ENCODE data around the gene CXCL1. TPM values are rescaled to one million over a fixed set of nuclear protein-coding genes. Genes with fewer than 3 reads are reported as not detected.

Gene CXCL1
- 0.29 and 4.7 TPM in 2 replicates for total RNA-seq

GRCh38 chr4:73869130-73870055, at the start of gene CXCL1:
Gene CXCL1 (plus strand): TSS chr4:73869393. CDS start chr4:73869471, 78 bp downstream.
- H2AFZ ChIP-seq (ENCODE audit: low read length), result peak within 1 kb of the TSS; percentile 86
- no peaks in the 10 kb centered on the region for H3K36me3 ChIP-seq (ENCODE audit: insufficient read depth, low read length)
- H3K79me2 ChIP-seq (ENCODE audit: insufficient read depth, low read length), result no peaks in the 10 kb centered on the region
- peak within 1 kb of the TSS; percentile 74 for H3K4me3 ChIP-seq (ENCODE audit: insufficient read depth, low read length)
- H4K20me1 ChIP-seq (ENCODE audit: insufficient read depth, low read length), result no peaks in the 10 kb centered on the region
- peaks cover 10% of the 10 kb centered on the region for H3K4me1 ChIP-seq (ENCODE audit: insufficient read depth, low read length)
- no peaks in the 10 kb centered on the region for H3K9me3 ChIP-seq (ENCODE audit: low read depth, low read length)
- H3K27ac ChIP-seq (ENCODE audit: low read depth, low read length), result no peak within 1 kb of the TSS
- H3K4me2 ChIP-seq (ENCODE audit: insufficient read depth, low read length), result peak within 1 kb of the TSS; percentile 91
- H3K27me3 ChIP-seq (ENCODE audit: insufficient read depth, low read length), result no peaks in the 10 kb centered on the region
- DNase-seq (ENCODE audit: insufficient read length, low spot score, missing footprints), result peak; percentile 85
- TF ChIP-seq CTCF (IDR thresholded peaks at IDR 0.05; ENCODE audit: extremely low read depth, low read depth, low read length), result no peak

DNA sequence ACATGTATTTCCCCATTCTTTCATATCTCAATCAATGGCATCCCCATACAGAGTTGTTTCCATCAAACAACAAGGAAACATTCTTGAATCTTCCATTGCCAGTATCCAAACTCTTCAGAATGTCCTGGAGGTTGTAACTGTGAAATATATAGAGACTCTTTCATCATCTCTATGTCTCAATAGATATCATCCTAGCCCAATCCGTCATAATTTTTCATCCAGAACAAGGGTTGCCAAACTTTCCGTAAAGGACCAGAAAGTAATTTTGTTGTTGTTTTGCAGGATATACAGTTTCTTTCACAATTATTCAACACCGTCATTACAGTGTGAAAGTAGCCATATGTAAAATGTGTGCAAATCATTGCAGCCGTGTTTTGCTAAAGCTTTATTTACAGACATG, 47.9 kb upstream of the CXCL1 start:
- H3K27ac ChIP-seq (ENCODE audit: low read depth, low read length), result no peak overlapping the region
- no peaks in the 10 kb centered on the region for H3K79me2 ChIP-seq (ENCODE audit: insufficient read depth, low read length)
- H3K4me1 ChIP-seq (ENCODE audit: insufficient read depth, low read length), result peaks cover 3% of the 10 kb centered on the region
- no peak for DNase-seq (ENCODE audit: insufficient read length, low spot score, missing footprints)
- no peak overlapping the region for H3K4me2 ChIP-seq (ENCODE audit: insufficient read depth, low read length)
- no peaks in the 10 kb centered on the region for H3K9me3 ChIP-seq (ENCODE audit: low read depth, low read length)
- no peaks in the 10 kb centered on the region for H4K20me1 ChIP-seq (ENCODE audit: insufficient read depth, low read length)
- no peak overlapping the region for H3K4me3 ChIP-seq (ENCODE audit: insufficient read depth, low read length)
- H2AFZ ChIP-seq (ENCODE audit: low read length), result no peak overlapping the region
- no peaks in the 10 kb centered on the region for H3K27me3 ChIP-seq (ENCODE audit: insufficient read depth, low read length)
- no peak for TF ChIP-seq CTCF (IDR thresholded peaks at IDR 0.05; ENCODE audit: extremely low read depth, low read depth, low read length)
- H3K36me3 ChIP-seq (ENCODE audit: insufficient read depth, low read length), result no peaks in the 10 kb centered on the region

DNA sequence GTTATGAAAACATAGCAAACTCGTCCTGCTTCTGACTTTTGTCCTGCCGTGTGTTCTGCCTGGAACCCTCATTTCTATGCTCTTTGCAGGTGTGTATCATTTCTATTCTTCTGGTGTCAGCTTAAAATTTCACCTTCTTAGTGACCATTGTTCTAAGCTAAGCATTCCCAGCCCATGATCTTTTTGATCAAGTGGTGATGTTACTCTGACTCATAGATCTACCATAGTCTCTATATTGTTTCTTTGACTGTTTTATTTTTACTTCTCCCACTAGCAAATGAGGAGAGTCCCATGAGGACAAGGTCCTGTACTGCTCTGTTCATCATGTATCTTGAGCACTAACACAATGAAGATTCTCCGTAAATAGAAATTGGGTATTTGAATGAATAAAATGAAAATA, 46.8 kb upstream of the CXCL1 start:
- no peaks in the 10 kb centered on the region for H4K20me1 ChIP-seq (ENCODE audit: insufficient read depth, low read length)
- no peaks in the 10 kb centered on the region for H3K4me1 ChIP-seq (ENCODE audit: insufficient read depth, low read length)
- no peaks in the 10 kb centered on the region for H3K79me2 ChIP-seq (ENCODE audit: insufficient read depth, low read length)
- DNase-seq (ENCODE audit: insufficient read length, low spot score, missing footprints), result no peak
- no peaks in the 10 kb centered on the region for H3K36me3 ChIP-seq (ENCODE audit: insufficient read depth, low read length)
- H3K27me3 ChIP-seq (ENCODE audit: insufficient read depth, low read length), result no peaks in the 10 kb centered on the region
- H3K9me3 ChIP-seq (ENCODE audit: low read depth, low read length), result no peaks in the 10 kb centered on the region
- no peak for TF ChIP-seq CTCF (IDR thresholded peaks at IDR 0.05; ENCODE audit: extremely low read depth, low read depth, low read length)
- no peak overlapping the region for H3K4me2 ChIP-seq (ENCODE audit: insufficient read depth, low read length)
- no peak overlapping the region for H3K4me3 ChIP-seq (ENCODE audit: insufficient read depth, low read length)
- no peak overlapping the region for H2AFZ ChIP-seq (ENCODE audit: low read length)
- no peak overlapping the region for H3K27ac ChIP-seq (ENCODE audit: low read depth, low read length)

DNA sequence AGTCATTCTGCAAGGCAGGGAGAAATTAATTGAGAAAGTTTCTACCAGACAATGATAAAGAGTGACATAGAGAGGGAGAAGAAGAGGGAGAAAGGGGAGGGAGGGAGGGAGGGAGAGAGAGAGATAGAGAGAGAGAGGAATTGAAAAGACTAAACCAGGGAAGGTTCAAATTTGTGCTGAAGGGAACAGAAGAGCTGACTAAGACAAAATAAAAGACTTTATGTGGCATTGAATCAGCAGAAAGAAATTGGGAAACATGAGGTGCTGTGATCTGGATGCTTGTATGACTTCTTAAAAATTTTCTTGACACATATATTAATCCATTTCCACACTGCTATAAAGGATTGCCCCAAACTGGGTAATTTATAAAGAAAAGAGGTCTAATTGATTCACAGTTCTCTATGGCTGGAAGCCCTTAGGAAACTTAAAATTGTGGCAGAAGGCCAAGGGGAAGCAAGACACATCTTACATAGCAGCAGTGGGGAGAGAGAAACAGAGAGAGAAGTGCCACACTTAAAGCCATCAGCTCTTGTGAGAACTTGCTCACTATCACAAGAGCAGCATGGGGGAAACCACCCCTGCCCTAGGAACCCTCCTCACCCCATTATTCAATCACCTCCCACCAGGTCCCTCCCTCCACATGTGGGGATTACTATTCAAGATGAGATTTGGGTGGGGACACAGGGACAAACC, 46.2 kb upstream of the CXCL1 start:
- H4K20me1 ChIP-seq (ENCODE audit: insufficient read depth, low read length), result no peaks in the 10 kb centered on the region
- no peak for DNase-seq (ENCODE audit: insufficient read length, low spot score, missing footprints)
- no peaks in the 10 kb centered on the region for H3K4me1 ChIP-seq (ENCODE audit: insufficient read depth, low read length)
- no peak for TF ChIP-seq CTCF (IDR thresholded peaks at IDR 0.05; ENCODE audit: extremely low read depth, low read depth, low read length)
- H3K27me3 ChIP-seq (ENCODE audit: insufficient read depth, low read length), result no peaks in the 10 kb centered on the region
- no peak overlapping the region for H3K4me2 ChIP-seq (ENCODE audit: insufficient read depth, low read length)
- H3K27ac ChIP-seq (ENCODE audit: low read depth, low read length), result no peak overlapping the region
- H3K79me2 ChIP-seq (ENCODE audit: insufficient read depth, low read length), result no peaks in the 10 kb centered on the region
- H3K36me3 ChIP-seq (ENCODE audit: insufficient read depth, low read length), result no peaks in the 10 kb centered on the region
- H3K9me3 ChIP-seq (ENCODE audit: low read depth, low read length), result no peaks in the 10 kb centered on the region
- H3K4me3 ChIP-seq (ENCODE audit: insufficient read depth, low read length), result no peak overlapping the region
- no peak overlapping the region for H2AFZ ChIP-seq (ENCODE audit: low read length)

Data from osteoblast (primary cell).